Putamen (tissue), 1 donor: ENCODE results near the gene MARK3.

ENCODE experiments used
- DNase-seq: peaks from one replicate; pipeline ENCODE4 v3.0.0-alpha.2; 2016; ENCODE audit warnings: low spot score

Gene MARK3

GRCh38 chr14:103548463-103549351 is 163.5 kb downstream of the MARK3 start:
- no peak for DNase-seq

GRCh38 chr14:103549361-103550311 is 164.4 kb downstream of the MARK3 start:
- peak; percentile 90 for DNase-seq

GRCh38 chr14:103550451-103551337 is 165.5 kb downstream of the MARK3 start:
- DNase-seq: no peak

- DNase-seq: no peak
Observed at GRCh38 chr14:103551338-103551762, 166.1 kb downstream of the MARK3 start.

- DNase-seq: no peak
Observed at GRCh38 chr14:103552011-103552845, 167.0 kb downstream of the MARK3 start.

GRCh38 chr14:103552846-103553210 is 167.6 kb downstream of the MARK3 start:
- DNase-seq: no peak
